Parathyroid adenoma (tissue), 2 donors: ENCODE results near the gene ZNF500.
A peak's percentile ranks its signal among the peaks of the same experiment; 100 is the strongest.

Source experiments
- H2AFZ ChIP-seq: fragments of 300-600 bp; sonication (generic); one replicate; pipeline ENCODE4 v1.7.0; 2017; ENCODE audit warnings: antibody characterized with exemption, mild to moderate bottlenecking
- H3K27ac ChIP-seq: fragments of 300-600 bp; sonication (generic); one replicate; pipeline ENCODE4 v1.7.0; 2017
- H3K27me3 ChIP-seq: fragments of 300-600 bp; sonication (generic); one replicate; pipeline ENCODE4 v1.7.0; 2017; ENCODE audit warnings: low read length; ENCODE audit not compliant: control insufficient read depth, insufficient read depth
- H3K36me3 ChIP-seq: fragments of 300-600 bp; sonication (generic); one replicate; pipeline ENCODE4 v1.7.0; 2017; ENCODE audit warnings: low read length; ENCODE audit not compliant: control insufficient read depth, insufficient read depth
- H3K4me1 ChIP-seq: fragments of 300-600 bp; sonication (generic); one replicate; pipeline ENCODE4 v1.7.0; 2017; ENCODE audit warnings: control low read depth
- H3K4me2 ChIP-seq: fragments of 300-600 bp; sonication (generic); one replicate; pipeline ENCODE4 v1.7.0; 2017; ENCODE audit warnings: low read length
- H3K4me3 ChIP-seq: fragments of 300-600 bp; sonication (generic); one replicate; pipeline ENCODE4 v1.7.0; 2017; ENCODE audit warnings: low read depth, low read length
- H3K79me2 ChIP-seq: fragments of 300-600 bp; sonication (generic); one replicate; pipeline ENCODE4 v1.7.0; 2017; ENCODE audit warnings: control low read depth
- H3K9ac ChIP-seq: fragments of 300-600 bp; sonication (generic); one replicate; pipeline ENCODE4 v1.7.0; 2017; ENCODE audit warnings: mild to moderate bottlenecking
- H3K9me3 ChIP-seq: fragments of 300-600 bp; sonication (generic); one replicate; pipeline ENCODE4 v1.7.0; 2017; ENCODE audit warnings: low read length; ENCODE audit not compliant: control insufficient read depth
- TF ChIP-seq, protein P1 (sequence below): fragments of 300-600 bp; sonication (generic); IDR thresholded peaks from one replicate; pipeline ENCODE4 v1.7.0; 2017; ENCODE audit warnings: antibody characterized with exemption, mild to moderate bottlenecking
- donor health status: primary hyperparathyroidism.

ZNF500 gene

DNA sequence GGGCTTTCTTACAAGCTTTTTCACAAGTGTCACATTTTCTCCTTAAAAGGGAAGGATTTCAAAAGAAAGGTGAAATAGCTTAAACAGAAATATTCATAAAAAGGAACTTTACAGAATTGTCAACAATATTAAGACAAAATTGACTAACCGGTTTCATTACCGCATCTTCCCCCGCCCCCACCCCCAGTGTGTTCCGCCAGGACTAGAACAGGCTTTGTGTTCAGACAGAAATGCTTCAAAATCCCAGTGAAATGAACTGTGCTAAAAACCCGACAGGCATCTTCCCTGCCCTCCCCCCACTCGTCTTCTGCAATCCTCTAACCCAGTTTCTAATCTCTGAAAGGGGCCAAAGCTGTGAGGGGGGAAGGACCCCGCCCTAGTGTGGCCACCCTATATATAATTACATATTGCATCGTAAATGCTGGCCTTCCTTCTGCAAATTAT is 36.5 kb upstream of the ZNF500 start:
- H3K4me2 ChIP-seq, result peak overlapping the region; percentile 96
- peak overlapping the region; percentile 92 for H3K4me3 ChIP-seq

DNA sequence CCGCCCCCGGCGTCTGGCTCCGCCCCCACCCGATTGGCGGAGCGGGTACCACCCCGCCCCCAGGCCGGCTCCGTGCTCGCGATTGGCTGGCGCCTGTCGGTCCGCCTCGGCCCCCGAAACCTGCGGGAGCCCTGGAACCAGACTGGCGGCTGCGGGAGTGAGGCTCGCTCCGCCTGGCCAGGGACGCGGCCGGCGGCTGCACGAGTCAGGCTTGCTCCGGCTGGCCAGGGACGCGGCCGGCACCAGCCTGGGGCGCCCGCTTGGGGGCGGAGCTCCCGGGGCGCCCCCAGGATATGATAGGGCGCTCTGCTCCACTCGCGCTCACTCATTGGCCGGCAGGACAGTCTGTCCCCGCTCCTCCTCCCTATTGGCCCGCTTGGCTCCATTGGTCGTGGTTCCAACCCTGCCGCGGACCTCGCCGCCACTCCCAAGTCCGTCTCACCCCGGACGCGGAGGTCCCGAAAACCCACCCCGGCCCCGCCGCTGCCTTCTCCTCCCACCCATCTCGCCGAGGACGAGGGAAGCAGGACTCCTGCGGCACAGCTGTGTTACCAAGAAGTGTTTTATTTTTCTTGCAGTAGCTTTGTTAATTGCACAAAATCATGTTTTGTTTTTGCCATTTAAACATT is 35.8 kb upstream of the ZNF500 start:
- TF ChIP-seq, protein P1, sequence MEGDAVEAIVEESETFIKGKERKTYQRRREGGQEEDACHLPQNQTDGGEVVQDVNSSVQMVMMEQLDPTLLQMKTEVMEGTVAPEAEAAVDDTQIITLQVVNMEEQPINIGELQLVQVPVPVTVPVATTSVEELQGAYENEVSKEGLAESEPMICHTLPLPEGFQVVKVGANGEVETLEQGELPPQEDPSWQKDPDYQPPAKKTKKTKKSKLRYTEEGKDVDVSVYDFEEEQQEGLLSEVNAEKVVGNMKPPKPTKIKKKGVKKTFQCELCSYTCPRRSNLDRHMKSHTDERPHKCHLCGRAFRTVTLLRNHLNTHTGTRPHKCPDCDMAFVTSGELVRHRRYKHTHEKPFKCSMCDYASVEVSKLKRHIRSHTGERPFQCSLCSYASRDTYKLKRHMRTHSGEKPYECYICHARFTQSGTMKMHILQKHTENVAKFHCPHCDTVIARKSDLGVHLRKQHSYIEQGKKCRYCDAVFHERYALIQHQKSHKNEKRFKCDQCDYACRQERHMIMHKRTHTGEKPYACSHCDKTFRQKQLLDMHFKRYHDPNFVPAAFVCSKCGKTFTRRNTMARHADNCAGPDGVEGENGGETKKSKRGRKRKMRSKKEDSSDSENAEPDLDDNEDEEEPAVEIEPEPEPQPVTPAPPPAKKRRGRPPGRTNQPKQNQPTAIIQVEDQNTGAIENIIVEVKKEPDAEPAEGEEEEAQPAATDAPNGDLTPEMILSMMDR, result peak; percentile 35
- Histone ChIP-seq H3K4me3 (peak overlapping the region; percentile 92), H3K9me3 (no peaks in the 10 kb centered on the region), H3K4me1 (peaks cover 10% of the 10 kb centered on the region), H3K9ac (peak overlapping the region; percentile 13), H3K4me2 (peak overlapping the region; percentile 96), H3K27ac (peak overlapping the region; percentile 79), H3K36me3 (no peaks in the 10 kb centered on the region), H3K79me2 (no peaks in the 10 kb centered on the region), H2AFZ (peak overlapping the region; percentile 99), H3K27me3 (no peaks in the 10 kb centered on the region)

More for the DNA sequence above, 36.5 kb upstream of the ZNF500 start:
- Histone ChIP-seq H3K79me2 (no peaks in the 10 kb centered on the region), H3K27ac (peak overlapping the region; percentile 79), H2AFZ (peak overlapping the region; percentile 99), H3K4me1 (peaks cover 10% of the 10 kb centered on the region), H3K27me3 (no peaks in the 10 kb centered on the region), H3K9me3 (no peaks in the 10 kb centered on the region), H3K36me3 (no peaks in the 10 kb centered on the region), H3K9ac (no peak overlapping the region)
- TF ChIP-seq, protein P1, result no peak

DNA sequence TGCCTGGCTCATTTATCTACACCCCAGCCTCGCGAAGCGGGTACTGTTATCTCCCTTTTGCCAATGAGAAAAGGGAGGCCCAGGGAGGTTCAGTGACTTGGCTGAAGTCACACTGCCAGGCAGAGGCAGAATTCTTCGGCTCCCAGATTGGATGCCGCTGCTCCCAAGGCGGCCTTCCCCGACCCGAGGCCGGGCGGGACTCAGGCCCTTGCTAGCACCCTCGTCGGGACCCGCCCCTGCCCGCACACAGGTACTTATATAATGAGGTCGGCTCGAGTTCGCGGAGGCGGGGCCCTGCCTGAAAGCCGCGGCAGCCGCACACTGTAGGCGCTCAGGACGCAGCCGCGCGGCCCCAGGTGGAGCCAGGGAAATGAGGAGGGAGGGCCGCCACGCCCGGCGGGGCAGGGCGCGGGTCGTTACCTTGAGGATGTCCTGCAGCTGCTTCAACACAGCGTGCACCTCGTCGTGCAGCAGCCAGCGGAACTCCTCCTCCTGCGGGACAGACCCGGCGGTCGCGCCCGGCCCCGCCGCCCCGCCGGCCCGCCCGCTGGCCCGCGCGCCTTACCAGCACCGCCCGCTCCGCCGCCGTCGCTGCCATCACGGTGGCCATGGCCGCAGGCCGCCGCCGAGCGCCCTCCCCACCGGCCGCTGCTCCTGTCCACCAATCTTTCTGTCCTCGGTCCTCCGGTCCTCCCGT is 35.1 kb upstream of the ZNF500 start, which contains the start of gene ROGDI:
Gene ROGDI (minus strand): TSS at position 672 of the 697 bp plus-strand sequence. CDS start 62 bp downstream, at position 610.
- H2AFZ ChIP-seq, result peak within 1 kb of the TSS; percentile 99
- no peaks in the 10 kb centered on the region for H3K9me3 ChIP-seq
- no peaks in the 10 kb centered on the region for H3K36me3 ChIP-seq
- H3K4me2 ChIP-seq, result peak within 1 kb of the TSS; percentile 96
- no peaks in the 10 kb centered on the region for H3K27me3 ChIP-seq
- peak within 1 kb of the TSS; percentile 92 for H3K4me3 ChIP-seq
- H3K9ac ChIP-seq, result peak within 1 kb of the TSS; percentile 13
- TF ChIP-seq, protein P1, result no peak
- H3K27ac ChIP-seq, result peak within 1 kb of the TSS; percentile 79
- no peaks in the 10 kb centered on the region for H3K79me2 ChIP-seq
- H3K4me1 ChIP-seq, result peaks cover 10% of the 10 kb centered on the region

DNA sequence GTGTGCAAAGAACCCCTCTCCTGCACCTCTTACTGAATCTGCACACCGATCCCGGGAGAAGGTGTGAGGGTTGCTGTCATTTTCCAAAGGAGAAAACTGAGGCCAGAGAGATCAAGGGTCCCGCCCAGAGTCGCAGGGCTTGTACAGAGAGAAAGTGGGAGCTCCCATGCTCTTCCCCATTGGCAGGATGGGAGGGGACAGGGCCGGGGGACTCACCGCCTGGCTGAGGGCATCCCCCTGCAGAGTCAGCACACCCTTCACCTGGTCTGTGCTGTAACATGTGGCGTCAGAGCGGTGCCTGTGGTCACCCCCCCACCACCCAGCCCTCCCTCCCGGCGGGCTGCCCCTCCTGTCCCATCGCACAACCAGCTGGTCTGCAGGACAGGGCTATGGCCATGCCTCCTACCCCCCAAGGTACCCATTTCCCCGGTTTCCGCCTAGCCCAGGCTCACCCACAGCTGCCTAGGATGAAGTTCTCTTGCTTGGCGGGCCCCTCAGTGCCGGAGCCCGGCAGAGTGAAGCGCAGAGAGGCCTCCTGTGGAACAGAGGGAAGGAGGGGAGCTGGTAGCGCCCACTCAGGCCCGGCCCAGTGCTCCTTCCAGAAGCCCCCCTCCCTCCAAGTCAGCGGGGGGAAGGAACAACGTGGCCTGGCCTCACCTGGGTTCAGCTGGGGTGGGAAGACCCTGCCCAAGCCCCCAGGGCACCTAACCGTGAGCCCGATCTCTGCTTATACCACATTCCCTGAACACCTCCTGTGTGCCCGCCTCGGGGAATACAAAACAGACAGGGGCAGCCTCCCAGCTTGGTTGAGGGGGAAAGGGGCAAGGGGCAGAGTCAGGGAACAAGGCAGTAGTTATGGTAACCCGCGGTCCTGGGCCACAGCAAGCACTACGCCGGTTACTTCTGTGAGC is 34.3 kb upstream of the ZNF500 start:
- peak overlapping the region; percentile 79 for H3K27ac ChIP-seq

More for the DNA sequence above, 34.3 kb upstream of the ZNF500 start:
- peak overlapping the region; percentile 91 for H2AFZ ChIP-seq
- H3K9ac ChIP-seq, result no peak overlapping the region
- no peaks in the 10 kb centered on the region for H3K9me3 ChIP-seq
- peak overlapping the region; percentile 92 for H3K4me3 ChIP-seq
- no peaks in the 10 kb centered on the region for H3K27me3 ChIP-seq
- peaks cover 10% of the 10 kb centered on the region for H3K4me1 ChIP-seq
- no peaks in the 10 kb centered on the region for H3K79me2 ChIP-seq
- TF ChIP-seq, protein P1, result no peak
- H3K36me3 ChIP-seq, result no peaks in the 10 kb centered on the region
- H3K4me2 ChIP-seq, result peak overlapping the region; percentile 96
